ENCODE results near the gene KSR2. TPM values are rescaled to one million over a fixed set of nuclear protein-coding genes. Genes with fewer than 3 reads are reported as not detected.

KSR2 gene
- total and polyA plus RNA-seq, 7 donors, result under 0.01 to 0.04 (median 0.02) TPM; not detected in 2

GRCh38 chr12:117853600-117853999 lies 115.2 kb downstream of the KSR2 start:
- ATAC-seq, result no peak
- H3K9me3 ChIP-seq, result no peaks in the 10 kb centered on the region
- H3K4me1 ChIP-seq, result no peaks in the 10 kb centered on the region
- no peak overlapping the region for H3K27ac ChIP-seq
- no peak overlapping the region for H3K4me3 ChIP-seq
- H3K27me3 ChIP-seq (ENCODE audit: insufficient read depth in 3 of 3, low read length in 2 of 3), result peaks cover 0 to 12% (median 0%) of the 10 kb centered on the region in 3 donors
- no peak for DNase-seq
- 24 to 44% (median 33%) methylated on average over 1 of the region's 1 CpG for WGBS, 3 donors
- no peaks in the 10 kb centered on the region for H3K36me3 ChIP-seq (ENCODE audit: insufficient read depth in 1 of 2, low read depth in 1 of 2)
- no peak for TF ChIP-seq CTCF (IDR thresholded peaks at IDR 0.05)
- intact Hi-C loops (cut with DNase I), result no loop called here

GRCh38 chr12:117850048-117850447 lies 118.7 kb downstream of the KSR2 start:
- peak; percentile 74 for TF ChIP-seq CTCF (IDR thresholded peaks at IDR 0.05)
- Histone ChIP-seq H3K27me3 (ENCODE audit: insufficient read depth in 3 of 3, low read length in 2 of 3) (peaks cover 0 to 13% (median 2%) of the 10 kb centered on the region in 3 donors), H3K4me3 (no peak overlapping the region), H3K36me3 (ENCODE audit: insufficient read depth in 1 of 2, low read depth in 1 of 2) (no peaks in the 10 kb centered on the region), H3K4me1 (no peaks in the 10 kb centered on the region), H3K27ac (no peak overlapping the region), H3K9me3 (no peaks in the 10 kb centered on the region)
- intact Hi-C loops (cut with DNase I), result no loop called here
- DNase-seq (no peak), ATAC-seq (peak in 1 of 4 donors; percentile 52)
- 0 to 8% (median 4%) methylated on average over 2 of the region's 2 CpGs for WGBS, 3 donors

- Histone ChIP-seq H3K4me3 (no peak overlapping the region), H3K4me1 (no peaks in the 10 kb centered on the region), H3K27ac (no peak overlapping the region), H3K9me3 (no peaks in the 10 kb centered on the region), H3K27me3 (ENCODE audit: insufficient read depth in 3 of 3, low read length in 2 of 3) (peaks cover 0 to 15% (median 2%) of the 10 kb centered on the region in 3 donors), H3K36me3 (ENCODE audit: insufficient read depth in 1 of 2, low read depth in 1 of 2) (no peaks in the 10 kb centered on the region)
- intact Hi-C loops (cut with DNase I), result no loop called here
- WGBS, 3 donors, result 30 to 38% (median 31%) methylated on average over 4 to 5 of the region's 5 CpGs
- no peak for DNase-seq
- TF ChIP-seq CTCF (IDR thresholded peaks at IDR 0.05), result no peak
- ATAC-seq, result no peak
These were observed 121.4 kb downstream of the KSR2 start for GRCh38 chr12:117847371-117847770.

- DNase-seq (no peak), ATAC-seq (no peak)
- H3K27me3 ChIP-seq (ENCODE audit: insufficient read depth in 3 of 3, low read length in 2 of 3), result peaks cover 0 to 20% (median 3%) of the 10 kb centered on the region in 3 donors
- H3K4me3 ChIP-seq, result no peak overlapping the region
- no peaks in the 10 kb centered on the region for H3K9me3 ChIP-seq
- H3K36me3 ChIP-seq (ENCODE audit: insufficient read depth in 1 of 2, low read depth in 1 of 2), result no peaks in the 10 kb centered on the region
- no peak overlapping the region for H3K27ac ChIP-seq
- TF ChIP-seq CTCF (IDR thresholded peaks at IDR 0.05), result no peak
- 72 to 77% (median 73%) methylated on average over 7 of the region's 7 CpGs for WGBS, 3 donors
- no peaks in the 10 kb centered on the region for H3K4me1 ChIP-seq
- intact Hi-C loops (cut with DNase I), result no loop called here
These were observed 123.4 kb downstream of the KSR2 start for GRCh38 chr12:117845271-117845904.

All from psoas muscle (tissue), 8 donors.